G401 (cell line): ENCODE measurements around the gene IFT43. TPM values are rescaled to one million over a fixed set of nuclear protein-coding genes. Genes with fewer than 3 reads are reported as not detected.

Experiments used
- DNase-seq: peaks from one replicate; pipeline ENCODE4 v3.0.0-alpha.2; 2015; ENCODE audit warnings: low spot score
- in situ Hi-C: cut with HindIII; loops from 2 replicates; pipeline ENCODE4 v1.10.0; 2016; ENCODE audit warnings: low sequenced_read_pairs, mixed read lengths
- total RNA-seq: library from RNA; depleted of rRNA; stranded (reverse); fragments of >200 nt; shearing (Covaris generic); gene quantifications from 2 replicates; pipeline ENCODE4 v1.2.3, GENCODE V29; 2014; rRNA removed

IFT43 gene
- total RNA-seq, 1 experiment from 2014 or later = 38.9 TPM

DNA sequence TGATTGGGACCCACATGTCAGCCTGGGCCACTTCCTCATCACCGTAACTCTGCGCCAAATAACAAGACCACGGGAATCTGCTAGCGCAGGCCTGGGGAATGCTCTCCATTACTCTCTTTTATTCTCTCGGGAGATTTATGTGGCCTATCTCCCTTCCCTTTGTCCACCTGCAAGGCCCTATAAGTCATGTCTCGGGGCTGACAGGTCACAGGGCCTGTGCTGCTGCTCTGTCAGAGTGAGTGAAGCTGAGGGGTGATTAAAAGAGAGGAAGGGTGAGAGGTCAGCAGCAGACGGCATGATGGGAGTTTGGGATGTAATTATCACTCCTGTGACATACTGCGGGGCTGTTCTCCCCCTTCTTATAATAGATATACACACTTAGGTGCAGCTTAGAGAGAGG is 139.9 kb downstream of the IFT43 start:
- DNase-seq = no peak
- in situ Hi-C loops = no loop called here

- in situ Hi-C loops = no loop called here
- DNase-seq = no peak
These were observed 140.5 kb downstream of the IFT43 start for GRCh38 chr14:76126076-76126475.

GRCh38 chr14:76129851-76130576 is 144.5 kb downstream of the IFT43 start:
- in situ Hi-C loops = no loop called here
- no peak for DNase-seq

DNA sequence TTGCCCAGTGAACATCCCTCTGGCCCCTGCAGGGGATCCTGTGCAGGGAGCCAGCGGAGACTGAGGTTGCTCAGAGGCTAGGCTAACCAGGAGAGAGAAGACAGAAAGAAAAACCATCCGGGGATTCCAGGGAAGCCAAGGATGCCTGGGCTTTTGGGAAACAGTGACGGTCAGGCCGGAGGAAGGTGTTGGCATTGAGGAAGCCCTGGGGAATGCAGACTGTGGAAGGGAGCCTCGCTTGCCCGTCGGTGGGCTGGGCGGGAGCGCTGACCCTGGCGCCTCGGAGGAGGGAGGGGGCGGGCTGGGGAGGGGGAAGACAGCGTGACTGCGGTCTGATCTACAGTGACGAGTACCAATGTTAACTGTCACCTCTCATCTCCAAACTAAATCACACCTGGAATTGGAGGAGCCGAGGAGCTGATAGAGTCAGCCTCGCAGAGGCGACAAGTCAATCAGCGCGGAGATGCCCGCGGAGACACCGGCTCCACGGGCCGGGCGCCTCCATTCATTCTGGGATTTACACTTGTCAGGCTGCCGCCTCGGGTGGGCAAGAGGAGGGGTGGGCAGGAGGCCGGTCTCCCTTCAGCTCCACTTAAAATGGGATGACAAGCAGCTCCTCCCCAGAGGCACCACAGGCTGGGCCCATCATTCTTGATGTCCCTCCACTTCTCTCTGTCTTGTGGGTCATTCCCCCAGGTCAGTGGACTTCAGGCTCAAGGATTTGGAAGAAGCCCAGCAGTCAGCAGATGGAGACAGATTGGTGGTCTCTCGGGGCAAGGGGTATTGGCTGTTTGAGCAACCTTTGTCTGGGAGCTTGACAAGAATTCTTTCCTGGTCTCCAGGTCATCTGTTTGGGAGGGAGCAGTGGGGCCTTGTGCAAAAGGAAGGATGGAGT is 145.8 kb downstream of the IFT43 start:
- no peak for DNase-seq
- in situ Hi-C loops = no loop called here

GRCh38 chr14:76133103-76133502 is 147.5 kb downstream of the IFT43 start:
- in situ Hi-C loops = no loop called here
- DNase-seq = no peak

Other genes starting within 250 kb of the IFT43 start
- gene TGFB3, start 3.8 kb upstream of the IFT43 start, total RNA-seq = 3.1 and 3.9 TPM in 2 replicates
- gene GPATCH2L, start 166.2 kb downstream of the IFT43 start, total RNA-seq = 25.5 and 32.4 TPM in 2 replicates